K562 (cell line): ENCODE results near the gene HIPK2. TPM values are rescaled to one million over a fixed set of nuclear protein-coding genes. Genes with fewer than 3 reads are reported as not detected.

Source experiments
- CHAMP1 ChIP-seq: fragments of 450-650 bp; IDR thresholded peaks from 2 replicates; pipeline ENCODE4 v1.6.1; 2016; ENCODE audit warnings: mild to moderate bottlenecking
- CREB1 ChIP-seq, 2 experiments: sonication (generic) in 1 of 2; formaldehyde crosslinking in 1 of 2; IDR thresholded peaks; 2 replicates each; pipeline versions ENCODE4 v1.6.1 to v1.8.0; 2012 to 2022; ENCODE audit warnings: inconsistent platforms in 1 of 2, mild to moderate bottlenecking in 1 of 2, missing genetic modification reagents in 1 of 2, moderate library complexity in 1 of 2
- ERF ChIP-seq: fragments of 450-650 bp; formaldehyde crosslinking; IDR thresholded peaks from 2 replicates; pipeline ENCODE4 v1.4.0; 2020; ENCODE audit warnings: mild to moderate bottlenecking, mixed read lengths
- GATA2 ChIP-seq: sonication (generic); formaldehyde crosslinking; IDR thresholded peaks from 2 replicates; pipeline ENCODE4 v1.4.0; 2020; ENCODE audit warnings: mild to moderate bottlenecking, missing genetic modification reagents
- GATAD2B ChIP-seq: fragments of 450-650 bp; IDR thresholded peaks from 2 replicates; pipeline ENCODE4 v1.6.1; 2017; ENCODE audit warnings: mild to moderate bottlenecking, borderline replicate concordance
- HIVEP1 ChIP-seq: fragments of 250-450 bp; sonication (Bioruptor Pico); IDR thresholded peaks from 2 replicates; pipeline ENCODE4 v1.4.0; 2020; ENCODE audit warnings: mild to moderate bottlenecking
- MECOM ChIP-seq: fragments of 250-450 bp; sonication (Bioruptor Pico); IDR thresholded peaks from 2 replicates; pipeline ENCODE4 v1.8.0; 2022; ENCODE audit warnings: inconsistent platforms
- NCOA2 ChIP-seq, 2 experiments: fragments of 450-650 bp; IDR thresholded peaks; 2 replicates each; pipeline ENCODE4 v1.6.1; 2018; ENCODE audit warnings: mild to moderate bottlenecking in 2 of 2, moderate library complexity in 1 of 2; ENCODE audit not compliant: partially characterized antibody in 2 of 2
- NCOA4 ChIP-seq: fragments of 450-650 bp; IDR thresholded peaks from 2 replicates; pipeline ENCODE4 v1.6.1; 2018; ENCODE audit warnings: mild to moderate bottlenecking; ENCODE audit not compliant: partially characterized antibody
- NR2C2 ChIP-seq, 2 experiments: fragments of 200-800 bp in 1 of 2; sonication (Bioruptor generic) in 1 of 2; sonication (generic) in 1 of 2; formaldehyde crosslinking in 1 of 2; IDR thresholded peaks; 2 replicates each; pipeline versions ENCODE4 v1.6.1 to v1.8.0; 2016 to 2022; ENCODE audit warnings: mild to moderate bottlenecking in 1 of 2, missing compliant biosample characterization in 1 of 2, missing genetic modification characterization in 1 of 2, missing genetic modification reagents in 1 of 2
- PTBP1 ChIP-seq: fragments of 200-400 bp; formaldehyde crosslinking; IDR thresholded peaks from 2 replicates; pipeline ENCODE4 v1.6.1; 2017; ENCODE audit warnings: low read depth, low read length
- TCF7 ChIP-seq: sonication (generic); IDR thresholded peaks from 2 replicates; pipeline ENCODE4 v1.6.1; 2016; ENCODE audit warnings: antibody characterized with exemption, borderline replicate concordance
- WHSC1 ChIP-seq: IDR thresholded peaks from one replicate; pipeline ENCODE4 v1.6.1; 2012; ENCODE audit warnings: low read length, control low read depth, inconsistent platforms
- XRCC4 ChIP-seq: IDR thresholded peaks from one replicate; pipeline ENCODE4 v1.6.1; 2011; ENCODE audit not compliant: insufficient read depth, insufficient read length; ENCODE audit errors: extremely low read depth
- ZNF764 ChIP-seq: fragments of 250-450 bp; sonication (Bioruptor Pico); IDR thresholded peaks from 2 replicates; pipeline ENCODE4 v1.4.0; 2020; ENCODE audit warnings: low read depth, mild to moderate bottlenecking, moderate library complexity
- polyA plus RNA-seq, 8 experiments: library from polyadenylated mRNA; depleted of rRNA in 4 of 8; stranded (reverse) in 5 of 8; unstranded in 3 of 8; fragments of >200 nt; fragmentation: Nextera tagmentation in 2 of 8; fragmentation: Illumina TruSeq in 1 of 8; extraction: Ambion mirVana in 2 of 8; extraction: Trizol in 1 of 8; gene quantifications; 2 replicates each; pipeline versions ENCODE4 v1.2.1 to v1.2.3, GENCODE V29; 2011 to 2014; ENCODE audit warnings: inconsistent platforms in 1 of 8, missing spikeins in 1 of 8
- total RNA-seq, 7 experiments: library from RNA; depleted of rRNA in 6 of 7; stranded (reverse); fragments of >200 nt in 6 of 7; fragmentation: Illumina TruSeq in 2 of 7; extraction: Trizol in 2 of 7; gene quantifications; 2 replicates each; pipeline versions ENCODE4 v1.2.1 to v1.2.3, GENCODE V29; 2011 to 2021; ENCODE audit warnings: low replicate concordance in 1 of 7
- TF ChIP-seq, protein P1 (sequence below): sonication (generic); formaldehyde crosslinking; IDR thresholded peaks from 2 replicates; pipeline ENCODE4 v1.8.0; 2022; ENCODE audit warnings: mild to moderate bottlenecking, missing genetic modification reagents
- TF ChIP-seq, protein P2 (sequence below), 2 experiments: fragments of 450-650 bp; conservative IDR thresholded peaks; 2 replicates each; pipeline ENCODE4 v1.6.1; 2017; ENCODE audit warnings: mild to moderate bottlenecking in 2 of 2, moderate library complexity in 2 of 2
- TF ChIP-seq, protein P3 (sequence below): fragments of 450-650 bp; IDR thresholded peaks from 2 replicates; pipeline ENCODE4 v1.6.1; 2017; ENCODE audit warnings: antibody characterized with exemption
- TF ChIP-seq, protein P4 (sequence below): IDR thresholded peaks from 2 replicates; pipeline ENCODE4 v1.6.1; 2011; ENCODE audit warnings: borderline replicate concordance, low read depth, mild to moderate bottlenecking, moderate library complexity, low read length; ENCODE audit not compliant: insufficient read depth, poor library complexity, severe bottlenecking

Gene HIPK2
- total and polyA plus RNA-seq, 9 of the 15 experiments (the other 6 are each of a cell fraction or from before 2014, with no cell fraction given): 0.69 to 19.8 (median 5.1) TPM

GRCh38 chr7:139817249-139817648, 39.5 kb upstream of the HIPK2 start (continued):
- no peak for TF ChIP-seq MECOM (CRISPR knock-in tag)
- TF ChIP-seq NCOA2 (IDR thresholded peaks at IDR 0.05; ENCODE audit: partially characterized antibody in 2 of 2): no peak
- no peak for TF ChIP-seq CHAMP1
- no peak for TF ChIP-seq GATA2 (CRISPR knock-in tag)
- TF ChIP-seq HIVEP1 (CRISPR knock-in tag): no peak
- no peak for TF ChIP-seq NCOA4
- TF ChIP-seq, protein P1, sequence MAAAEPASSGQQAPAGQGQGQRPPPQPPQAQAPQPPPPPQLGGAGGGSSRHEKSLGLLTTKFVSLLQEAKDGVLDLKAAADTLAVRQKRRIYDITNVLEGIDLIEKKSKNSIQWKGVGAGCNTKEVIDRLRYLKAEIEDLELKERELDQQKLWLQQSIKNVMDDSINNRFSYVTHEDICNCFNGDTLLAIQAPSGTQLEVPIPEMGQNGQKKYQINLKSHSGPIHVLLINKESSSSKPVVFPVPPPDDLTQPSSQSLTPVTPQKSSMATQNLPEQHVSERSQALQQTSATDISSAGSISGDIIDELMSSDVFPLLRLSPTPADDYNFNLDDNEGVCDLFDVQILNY (CRISPR knock-in tag): no peak
- TF ChIP-seq CREB1 (IDR thresholded peaks at IDR 0.05): no peak
- no peak for TF ChIP-seq CREB1 (CRISPR knock-in tag; IDR thresholded peaks at IDR 0.05)
- TF ChIP-seq WHSC1: no peak
- TF ChIP-seq NR2C2 (CRISPR knock-in tag; IDR thresholded peaks at IDR 0.05): no peak
- no peak for TF ChIP-seq NR2C2 (tag; IDR thresholded peaks at IDR 0.05)
- no peak for TF ChIP-seq TCF7
- TF ChIP-seq XRCC4: no peak
- TF ChIP-seq GATAD2B: no peak
- TF ChIP-seq, protein P2, sequence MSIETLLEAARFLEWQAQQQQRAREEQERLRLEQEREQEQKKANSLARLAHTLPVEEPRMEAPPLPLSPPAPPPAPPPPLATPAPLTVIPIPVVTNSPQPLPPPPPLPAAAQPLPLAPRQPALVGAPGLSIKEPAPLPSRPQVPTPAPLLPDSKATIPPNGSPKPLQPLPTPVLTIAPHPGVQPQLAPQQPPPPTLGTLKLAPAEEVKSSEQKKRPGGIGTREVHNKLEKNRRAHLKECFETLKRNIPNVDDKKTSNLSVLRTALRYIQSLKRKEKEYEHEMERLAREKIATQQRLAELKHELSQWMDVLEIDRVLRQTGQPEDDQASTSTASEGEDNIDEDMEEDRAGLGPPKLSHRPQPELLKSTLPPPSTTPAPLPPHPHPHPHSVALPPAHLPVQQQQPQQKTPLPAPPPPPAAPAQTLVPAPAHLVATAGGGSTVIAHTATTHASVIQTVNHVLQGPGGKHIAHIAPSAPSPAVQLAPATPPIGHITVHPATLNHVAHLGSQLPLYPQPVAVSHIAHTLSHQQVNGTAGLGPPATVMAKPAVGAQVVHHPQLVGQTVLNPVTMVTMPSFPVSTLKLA (conservative IDR thresholded peaks at IDR 0.05): no peak
- TF ChIP-seq ZNF764 (CRISPR knock-in tag): no peak
- TF ChIP-seq ERF (CRISPR knock-in tag): no peak
- no peak for TF ChIP-seq PTBP1
- TF ChIP-seq, protein P3, sequence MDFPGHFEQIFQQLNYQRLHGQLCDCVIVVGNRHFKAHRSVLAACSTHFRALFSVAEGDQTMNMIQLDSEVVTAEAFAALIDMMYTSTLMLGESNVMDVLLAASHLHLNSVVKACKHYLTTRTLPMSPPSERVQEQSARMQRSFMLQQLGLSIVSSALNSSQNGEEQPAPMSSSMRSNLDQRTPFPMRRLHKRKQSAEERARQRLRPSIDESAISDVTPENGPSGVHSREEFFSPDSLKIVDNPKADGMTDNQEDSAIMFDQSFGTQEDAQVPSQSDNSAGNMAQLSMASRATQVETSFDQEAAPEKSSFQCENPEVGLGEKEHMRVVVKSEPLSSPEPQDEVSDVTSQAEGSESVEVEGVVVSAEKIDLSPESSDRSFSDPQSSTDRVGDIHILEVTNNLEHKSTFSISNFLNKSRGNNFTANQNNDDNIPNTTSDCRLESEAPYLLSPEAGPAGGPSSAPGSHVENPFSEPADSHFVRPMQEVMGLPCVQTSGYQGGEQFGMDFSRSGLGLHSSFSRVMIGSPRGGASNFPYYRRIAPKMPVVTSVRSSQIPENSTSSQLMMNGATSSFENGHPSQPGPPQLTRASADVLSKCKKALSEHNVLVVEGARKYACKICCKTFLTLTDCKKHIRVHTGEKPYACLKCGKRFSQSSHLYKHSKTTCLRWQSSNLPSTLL: no peak
- TF ChIP-seq, protein P4, sequence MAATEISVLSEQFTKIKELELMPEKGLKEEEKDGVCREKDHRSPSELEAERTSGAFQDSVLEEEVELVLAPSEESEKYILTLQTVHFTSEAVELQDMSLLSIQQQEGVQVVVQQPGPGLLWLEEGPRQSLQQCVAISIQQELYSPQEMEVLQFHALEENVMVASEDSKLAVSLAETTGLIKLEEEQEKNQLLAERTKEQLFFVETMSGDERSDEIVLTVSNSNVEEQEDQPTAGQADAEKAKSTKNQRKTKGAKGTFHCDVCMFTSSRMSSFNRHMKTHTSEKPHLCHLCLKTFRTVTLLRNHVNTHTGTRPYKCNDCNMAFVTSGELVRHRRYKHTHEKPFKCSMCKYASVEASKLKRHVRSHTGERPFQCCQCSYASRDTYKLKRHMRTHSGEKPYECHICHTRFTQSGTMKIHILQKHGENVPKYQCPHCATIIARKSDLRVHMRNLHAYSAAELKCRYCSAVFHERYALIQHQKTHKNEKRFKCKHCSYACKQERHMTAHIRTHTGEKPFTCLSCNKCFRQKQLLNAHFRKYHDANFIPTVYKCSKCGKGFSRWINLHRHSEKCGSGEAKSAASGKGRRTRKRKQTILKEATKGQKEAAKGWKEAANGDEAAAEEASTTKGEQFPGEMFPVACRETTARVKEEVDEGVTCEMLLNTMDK: no peak
